ENCODE measurements around the gene MYO5B. TPM values are rescaled to one million over a fixed set of nuclear protein-coding genes. Genes with fewer than 3 reads are reported as not detected.

MYO5B gene
- total RNA-seq, 1 experiment from 2014 or later, result 32.1 TPM

DNA sequence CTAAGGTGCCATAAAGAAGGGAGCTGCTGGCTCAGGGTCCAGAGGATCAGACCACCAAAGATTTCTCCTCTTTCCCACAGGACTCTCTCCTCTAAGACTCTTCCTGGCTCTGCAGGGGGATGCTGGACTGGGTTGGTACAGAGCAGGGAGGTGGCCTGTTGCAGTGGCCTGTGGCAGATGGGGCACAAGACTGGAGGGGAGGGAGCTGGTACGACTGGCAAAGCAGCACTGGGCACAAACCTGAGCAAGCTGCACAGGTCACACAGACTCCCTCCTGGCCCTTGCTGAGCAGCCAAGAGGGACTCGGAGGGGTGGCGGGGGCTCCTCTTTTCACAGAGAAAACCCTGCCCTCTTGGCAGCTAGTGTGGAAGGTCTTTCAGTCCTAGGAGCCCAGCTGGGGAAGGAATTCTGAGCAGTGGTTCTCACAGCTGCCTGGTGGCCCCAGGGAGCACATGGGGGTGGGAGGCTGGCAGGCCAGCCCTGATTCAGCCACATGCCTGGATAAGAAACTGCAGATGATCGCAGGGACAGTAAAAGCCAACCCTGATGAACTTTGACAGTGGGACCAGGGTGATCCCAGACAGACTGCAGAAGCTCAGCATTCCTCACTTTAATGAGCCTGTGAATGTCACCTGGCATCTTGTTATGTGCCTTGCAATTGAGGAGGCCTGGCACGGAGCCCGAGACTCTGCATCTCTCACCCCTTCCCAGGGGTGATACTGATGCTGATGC, 349.2 kb downstream of the MYO5B start (continued):
- TF ChIP-seq, protein P1, sequence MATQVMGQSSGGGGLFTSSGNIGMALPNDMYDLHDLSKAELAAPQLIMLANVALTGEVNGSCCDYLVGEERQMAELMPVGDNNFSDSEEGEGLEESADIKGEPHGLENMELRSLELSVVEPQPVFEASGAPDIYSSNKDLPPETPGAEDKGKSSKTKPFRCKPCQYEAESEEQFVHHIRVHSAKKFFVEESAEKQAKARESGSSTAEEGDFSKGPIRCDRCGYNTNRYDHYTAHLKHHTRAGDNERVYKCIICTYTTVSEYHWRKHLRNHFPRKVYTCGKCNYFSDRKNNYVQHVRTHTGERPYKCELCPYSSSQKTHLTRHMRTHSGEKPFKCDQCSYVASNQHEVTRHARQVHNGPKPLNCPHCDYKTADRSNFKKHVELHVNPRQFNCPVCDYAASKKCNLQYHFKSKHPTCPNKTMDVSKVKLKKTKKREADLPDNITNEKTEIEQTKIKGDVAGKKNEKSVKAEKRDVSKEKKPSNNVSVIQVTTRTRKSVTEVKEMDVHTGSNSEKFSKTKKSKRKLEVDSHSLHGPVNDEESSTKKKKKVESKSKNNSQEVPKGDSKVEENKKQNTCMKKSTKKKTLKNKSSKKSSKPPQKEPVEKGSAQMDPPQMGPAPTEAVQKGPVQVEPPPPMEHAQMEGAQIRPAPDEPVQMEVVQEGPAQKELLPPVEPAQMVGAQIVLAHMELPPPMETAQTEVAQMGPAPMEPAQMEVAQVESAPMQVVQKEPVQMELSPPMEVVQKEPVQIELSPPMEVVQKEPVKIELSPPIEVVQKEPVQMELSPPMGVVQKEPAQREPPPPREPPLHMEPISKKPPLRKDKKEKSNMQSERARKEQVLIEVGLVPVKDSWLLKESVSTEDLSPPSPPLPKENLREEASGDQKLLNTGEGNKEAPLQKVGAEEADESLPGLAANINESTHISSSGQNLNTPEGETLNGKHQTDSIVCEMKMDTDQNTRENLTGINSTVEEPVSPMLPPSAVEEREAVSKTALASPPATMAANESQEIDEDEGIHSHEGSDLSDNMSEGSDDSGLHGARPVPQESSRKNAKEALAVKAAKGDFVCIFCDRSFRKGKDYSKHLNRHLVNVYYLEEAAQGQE (IDR thresholded peaks at IDR 0.05; ENCODE audit: low read depth), result no peak
- TF ChIP-seq EZH2phosphoT487 (IDR thresholded peaks at IDR 0.05; ENCODE audit: borderline replicate concordance) (no peak), ZNF274 (IDR thresholded peaks at IDR 0.05; ENCODE audit: low read depth, low read length) (no peak), RAD21 (IDR thresholded peaks at IDR 0.05; ENCODE audit: low read depth) (no peak)

DNA sequence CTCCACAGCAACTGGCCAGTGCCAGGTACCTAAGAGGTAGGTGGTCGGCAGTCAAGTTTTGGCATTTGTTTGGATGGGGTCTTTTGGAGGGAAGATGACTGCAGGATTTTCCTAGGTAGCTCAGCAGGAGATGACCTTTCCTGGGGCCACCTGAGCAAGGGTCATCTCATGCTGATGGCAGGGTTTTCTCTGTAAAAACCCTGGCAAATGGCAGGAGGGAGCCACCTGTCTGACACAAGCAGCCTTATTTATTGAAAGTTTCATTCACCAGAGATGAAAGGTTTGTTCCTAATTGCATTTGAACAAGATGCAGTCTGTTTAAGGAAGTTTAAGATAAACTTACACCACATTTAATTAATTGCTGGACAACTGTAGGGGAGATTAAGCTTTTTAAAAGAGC, 350.0 kb downstream of the MYO5B start:
- no peak overlapping the region for H3K4me2 ChIP-seq (ENCODE audit: low read length)
- no peak overlapping the region for H2AFZ ChIP-seq (ENCODE audit: low read depth, low read length, poor library complexity, severe bottlenecking)
- TF ChIP-seq EGR1 (IDR thresholded peaks at IDR 0.05; ENCODE audit: low read depth) (no peak), ZFX (IDR thresholded peaks at IDR 0.05) (no peak), ELF1 (IDR thresholded peaks at IDR 0.05; ENCODE audit: borderline replicate concordance, low read depth) (no peak), SP1 (IDR thresholded peaks at IDR 0.05; ENCODE audit: low read depth) (no peak), POLR2A (IDR thresholded peaks at IDR 0.05; ENCODE audit: borderline replicate concordance, extremely low read depth, insufficient read depth, insufficient read length) (no peak), JUND (IDR thresholded peaks at IDR 0.05) (no peak)
- TF ChIP-seq, protein P1 (IDR thresholded peaks at IDR 0.05; ENCODE audit: low read depth), result no peak
- TF ChIP-seq, protein P2, sequence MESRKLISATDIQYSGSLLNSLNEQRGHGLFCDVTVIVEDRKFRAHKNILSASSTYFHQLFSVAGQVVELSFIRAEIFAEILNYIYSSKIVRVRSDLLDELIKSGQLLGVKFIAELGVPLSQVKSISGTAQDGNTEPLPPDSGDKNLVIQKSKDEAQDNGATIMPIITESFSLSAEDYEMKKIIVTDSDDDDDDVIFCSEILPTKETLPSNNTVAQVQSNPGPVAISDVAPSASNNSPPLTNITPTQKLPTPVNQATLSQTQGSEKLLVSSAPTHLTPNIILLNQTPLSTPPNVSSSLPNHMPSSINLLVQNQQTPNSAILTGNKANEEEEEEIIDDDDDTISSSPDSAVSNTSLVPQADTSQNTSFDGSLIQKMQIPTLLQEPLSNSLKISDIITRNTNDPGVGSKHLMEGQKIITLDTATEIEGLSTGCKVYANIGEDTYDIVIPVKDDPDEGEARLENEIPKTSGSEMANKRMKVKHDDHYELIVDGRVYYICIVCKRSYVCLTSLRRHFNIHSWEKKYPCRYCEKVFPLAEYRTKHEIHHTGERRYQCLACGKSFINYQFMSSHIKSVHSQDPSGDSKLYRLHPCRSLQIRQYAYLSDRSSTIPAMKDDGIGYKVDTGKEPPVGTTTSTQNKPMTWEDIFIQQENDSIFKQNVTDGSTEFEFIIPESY (IDR thresholded peaks at IDR 0.05; ENCODE audit: extremely low read depth, insufficient replicate concordance, low read length), result no peak
- TF ChIP-seq, protein P3, sequence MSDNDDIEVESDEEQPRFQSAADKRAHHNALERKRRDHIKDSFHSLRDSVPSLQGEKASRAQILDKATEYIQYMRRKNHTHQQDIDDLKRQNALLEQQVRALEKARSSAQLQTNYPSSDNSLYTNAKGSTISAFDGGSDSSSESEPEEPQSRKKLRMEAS (IDR thresholded peaks at IDR 0.05), result no peak
- no peak for ATAC-seq
- H4K20me1 ChIP-seq (ENCODE audit: insufficient read depth), result no peaks in the 10 kb centered on the region
- H3K4me1 ChIP-seq (ENCODE audit: control insufficient read depth in 1 of 2, insufficient read depth in 2 of 2, low read length in 2 of 2), result peaks cover 13 to 23% of the 10 kb centered on the region in 2 experiments
- no peak for DNase-seq (ENCODE audit: low read depth, low spot score)
- no peaks in the 10 kb centered on the region for H3K9me3 ChIP-seq (ENCODE audit: control insufficient read depth in 1 of 2, insufficient read depth in 1 of 2, low read depth in 1 of 2, low read length in 2 of 2)
- H3K4me3 ChIP-seq (replicated peaks in 1 of 2; ENCODE audit: low read depth in 1 of 2, low read length in 2 of 2), result no peak overlapping the region
- RAD21 ChIA-PET (ENCODE audit: low non-redundant PET in 1 of 2, low total read pairs in 2 of 2, uncharacterized antibody in 2 of 2, unreplicated experiment in 2 of 2), result no interaction called here
- POLR2A ChIA-PET, result no interaction called here
- CTCF ChIA-PET, result interaction anchor here (1.2 kb wide), 1 partner anchor 14 kb away, joined by 3 read pairs; no protein-coding TSS in a partner anchor
- no peaks in the 10 kb centered on the region for H3K27me3 ChIP-seq (ENCODE audit: insufficient read depth, low read length)
- no peaks in the 10 kb centered on the region for H3K9me2 ChIP-seq (ENCODE audit: insufficient read depth)
- H3K79me2 ChIP-seq (ENCODE audit: insufficient read depth, low read length), result no peaks in the 10 kb centered on the region
- peaks cover 3 to 10% of the 10 kb centered on the region in 2 experiments; a peak in 3 of 4 replicates for H3K36me3 ChIP-seq (ENCODE audit: control insufficient read depth in 1 of 2, insufficient read depth in 2 of 2, low read length in 2 of 2)
- intact Hi-C loops (cut with micrococcal nuclease), result no loop called here
- BruUV-seq (replicated peaks), result no TSS peak
- no peak overlapping the region for H3K9ac ChIP-seq (ENCODE audit: low read length)
- no peak overlapping the region for H3K27ac ChIP-seq (ENCODE audit: low read depth, low read length)
